Cardiac muscle cell (in vitro differentiated cells and primary cell): ENCODE data around the gene TMEM87B. TPM values are rescaled to one million over a fixed set of nuclear protein-coding genes. Genes with fewer than 3 reads are reported as not detected.

Source experiments
- DNase-seq, 2 donors: peaks; one replicate each; pipeline versions ENCODE4 v3.0.0 to v3.0.0-alpha.2; 2010 to 2017; ENCODE audit warnings: low read depth in 1 of 2, low spot score in 1 of 2
- H3K27ac ChIP-seq: fragments of 200-600 bp; sonication (generic); 2 replicates; pipeline ENCODE4 v1.5.1; 2016
- H3K27me3 ChIP-seq: fragments of 200-600 bp; sonication (generic); 2 replicates; pipeline ENCODE4 v1.6.0; 2016; ENCODE audit warnings: control low read depth
- H3K36me3 ChIP-seq: fragments of 200-600 bp; sonication (generic); 2 replicates; pipeline ENCODE4 v1.5.1; 2016; ENCODE audit warnings: control low read depth
- H3K4me1 ChIP-seq: fragments of 200-600 bp; sonication (generic); 2 replicates; pipeline ENCODE4 v1.8.1; 2017; ENCODE audit warnings: low read depth, mild to moderate bottlenecking, mixed run types
- H3K4me3 ChIP-seq: fragments of 200-600 bp; sonication (generic); 2 replicates; pipeline ENCODE4 v1.5.1; 2016; ENCODE audit warnings: mild to moderate bottlenecking
- H3K9me3 ChIP-seq: fragments of 200-600 bp; sonication (generic); 2 replicates; pipeline ENCODE4 v1.5.1; 2017; ENCODE audit warnings: low read depth, mild to moderate bottlenecking, control low read depth
- CTCF ChIP-seq: IDR thresholded peaks from 2 replicates; pipeline ENCODE4 v1.5.1; 2012; ENCODE audit warnings: low read depth, mild to moderate bottlenecking, low read length
- polyA plus RNA-seq: library from polyadenylated mRNA; unstranded; fragments of >200 nt; fragmentation: Nextera tagmentation; extraction: Ambion mirVana; gene quantifications from 2 replicates; pipeline ENCODE4 v1.2.1, GENCODE V29; 2016
- total RNA-seq: library from RNA; depleted of rRNA; stranded (reverse); fragments of >200 nt; gene quantifications from 2 replicates; pipeline ENCODE4 v1.2.3, GENCODE V29; 2016

TMEM87B gene
- total and polyA plus RNA-seq, 2 experiments from 2014 or later, result 7.3 to 12.1 TPM

DNA sequence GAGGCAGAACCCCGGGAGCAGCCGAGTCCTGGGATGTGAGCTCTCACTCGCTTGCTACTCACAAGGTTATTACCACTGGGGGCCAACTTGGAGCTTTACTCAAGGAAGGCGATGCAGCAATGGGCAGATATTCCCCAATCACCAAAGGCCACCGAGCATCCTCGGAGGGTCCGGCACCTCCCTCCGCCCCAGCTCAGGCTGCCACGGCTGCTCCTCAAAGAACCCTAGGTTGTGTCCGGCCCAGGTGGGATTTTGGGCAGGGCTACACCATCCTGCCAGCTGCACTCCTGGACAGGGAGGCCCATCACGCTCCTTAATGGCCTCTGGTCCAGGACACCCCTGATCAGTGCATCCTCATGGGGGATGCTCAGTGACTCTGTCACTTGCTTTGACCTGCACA, 107.9 kb downstream of the TMEM87B start:
- no peaks in the 10 kb centered on the region for H3K36me3 ChIP-seq
- H3K9me3 ChIP-seq, result no peaks in the 10 kb centered on the region
- H3K27ac ChIP-seq, result no peak overlapping the region
- H3K4me3 ChIP-seq, result no peak overlapping the region
- H3K4me1 ChIP-seq, result no peaks in the 10 kb centered on the region
- no peak for TF ChIP-seq CTCF
- H3K27me3 ChIP-seq, result no peaks in the 10 kb centered on the region
- DNase-seq, result no peak

DNA sequence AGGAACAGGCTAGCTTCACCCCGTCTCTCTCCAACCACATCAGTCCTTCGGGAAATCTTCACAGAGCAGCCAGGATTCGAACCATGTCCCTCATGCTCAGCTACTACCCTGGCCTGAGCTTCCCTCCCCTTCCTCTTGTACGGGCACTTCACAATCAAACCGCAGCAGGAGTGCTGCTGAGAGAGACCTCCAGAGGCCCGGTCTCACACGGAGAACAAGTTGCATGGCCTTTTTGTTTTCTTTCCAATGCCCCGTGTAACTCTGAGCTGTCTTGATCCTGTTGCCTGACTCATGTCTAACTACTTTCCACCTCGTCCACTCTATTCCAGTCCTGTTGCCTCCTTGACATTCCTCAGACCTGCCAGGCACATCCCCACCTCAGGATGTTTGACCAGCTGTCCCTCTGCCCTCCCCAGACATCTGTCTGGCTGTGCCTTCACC, 108.5 kb downstream of the TMEM87B start:
- Histone ChIP-seq H3K27me3 (no peaks in the 10 kb centered on the region), H3K9me3 (no peaks in the 10 kb centered on the region), H3K4me3 (no peak overlapping the region), H3K27ac (no peak overlapping the region), H3K36me3 (no peaks in the 10 kb centered on the region), H3K4me1 (no peaks in the 10 kb centered on the region)
- no peak for DNase-seq
- no peak for TF ChIP-seq CTCF

GRCh38 chr2:112164876-112165275, 109.8 kb downstream of the TMEM87B start:
- no peak for TF ChIP-seq CTCF
- no peaks in the 10 kb centered on the region for H3K36me3 ChIP-seq
- no peaks in the 10 kb centered on the region for H3K9me3 ChIP-seq
- no peaks in the 10 kb centered on the region for H3K4me1 ChIP-seq
- no peaks in the 10 kb centered on the region for H3K27me3 ChIP-seq
- no peak overlapping the region for H3K27ac ChIP-seq
- no peak overlapping the region for H3K4me3 ChIP-seq
- DNase-seq, result no peak

DNA sequence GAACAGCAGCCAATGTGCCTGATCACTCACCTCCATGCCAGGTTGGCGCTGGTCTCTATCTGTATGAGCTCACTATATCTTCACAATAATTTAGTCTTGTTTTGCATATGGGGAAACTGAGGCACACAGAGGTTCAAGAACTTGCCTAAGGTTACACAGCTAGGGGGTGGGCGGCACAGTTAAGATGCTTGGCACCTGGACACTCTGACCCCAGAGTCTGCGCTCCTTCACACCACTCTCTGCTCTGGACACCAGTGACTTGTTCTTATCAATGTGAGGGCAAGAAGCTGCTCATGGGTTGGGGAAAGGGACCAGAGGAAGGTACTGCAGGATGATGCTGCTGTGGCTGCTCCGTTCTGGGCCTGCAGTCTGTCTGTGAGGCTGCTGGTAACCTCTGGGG, 110.2 kb downstream of the TMEM87B start:
- H3K9me3 ChIP-seq, result no peaks in the 10 kb centered on the region
- no peak for DNase-seq
- H3K36me3 ChIP-seq, result no peaks in the 10 kb centered on the region
- no peaks in the 10 kb centered on the region for H3K27me3 ChIP-seq
- H3K27ac ChIP-seq, result no peak overlapping the region
- no peak for TF ChIP-seq CTCF
- H3K4me3 ChIP-seq, result no peak overlapping the region
- H3K4me1 ChIP-seq, result no peaks in the 10 kb centered on the region

DNA sequence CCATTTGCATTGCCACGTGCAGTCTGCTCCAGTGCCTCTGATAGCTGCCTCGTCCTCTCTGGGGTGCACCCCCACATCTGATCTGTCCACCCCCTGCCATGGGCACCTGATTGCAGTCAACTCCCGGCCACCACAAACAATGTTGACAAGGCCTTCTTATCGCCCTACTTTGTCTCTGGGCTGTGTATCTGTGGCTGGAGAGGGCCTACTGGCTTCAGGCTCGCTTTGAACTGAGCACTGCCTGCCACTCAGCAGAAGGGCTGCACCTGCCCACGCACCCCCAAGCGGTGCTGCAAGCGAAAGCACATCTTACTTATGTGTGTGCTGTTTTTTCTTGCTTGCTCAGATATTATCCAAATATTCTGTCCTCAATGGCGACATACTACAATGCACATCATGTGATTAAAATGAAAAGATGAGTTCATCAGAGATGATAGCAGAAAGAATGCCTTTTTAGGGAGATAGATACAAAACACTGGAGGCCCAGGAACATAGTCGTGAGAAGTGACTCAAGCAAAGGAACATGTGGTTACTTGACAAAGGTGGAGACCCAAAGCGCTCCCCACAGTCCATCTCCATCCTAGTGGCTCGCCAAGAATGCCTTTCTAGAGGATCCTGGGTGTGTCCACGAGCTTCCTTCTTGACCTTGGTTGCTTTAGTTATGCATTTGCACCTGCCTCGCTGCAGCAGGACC, 111.9 kb downstream of the TMEM87B start:
- H3K4me1 ChIP-seq, result no peaks in the 10 kb centered on the region
- no peaks in the 10 kb centered on the region for H3K36me3 ChIP-seq
- H3K4me3 ChIP-seq, result no peak overlapping the region
- no peak for TF ChIP-seq CTCF
- no peaks in the 10 kb centered on the region for H3K9me3 ChIP-seq
- H3K27me3 ChIP-seq, result no peaks in the 10 kb centered on the region
- H3K27ac ChIP-seq, result no peak overlapping the region
- no peak for DNase-seq
